Vagina (tissue), 2 donors: Measurements from ENCODE around the gene CCDC40.

Experiments used
- CTCF ChIP-seq, 3 experiments: fragments of 450-650 bp in 2 of 3; fragments of 200-600 bp in 1 of 3; sonication (generic) in 1 of 3; IDR thresholded peaks; one replicate each; pipeline ENCODE4 v1.5.1; 2017 to 2019; ENCODE audit warnings: antibody characterized with exemption in 3 of 3, mild to moderate bottlenecking in 2 of 3, moderate library complexity in 2 of 3
- POLR2A ChIP-seq, 2 donors: fragments of 450-650 bp; IDR thresholded peaks; one replicate each; pipeline ENCODE4 v1.6.1; 2017; ENCODE audit warnings: antibody characterized with exemption in 2 of 2, mild to moderate bottlenecking in 2 of 2, moderate library complexity in 2 of 2
- POLR2AphosphoS5 ChIP-seq, 2 donors: sonication (generic); formaldehyde crosslinking; IDR thresholded peaks; one replicate each; pipeline ENCODE4 v1.9.0; 2017; ENCODE audit warnings: antibody characterized with exemption in 2 of 2, mild to moderate bottlenecking in 2 of 2, low read depth in 1 of 2; ENCODE audit not compliant: insufficient read depth in 1 of 2

GRCh38 chr17:80123791-80124190, 87.3 kb downstream of the CCDC40 start:
- TF ChIP-seq POLR2AphosphoS5 (IDR thresholded peaks at IDR 0.05; ENCODE audit: insufficient read depth in 1 of 2, low read depth in 1 of 2) (no peak), CTCF (IDR thresholded peaks at IDR 0.05) (no peak), POLR2A (IDR thresholded peaks at IDR 0.05) (no peak)
